Gastroesophageal sphincter (tissue), 3 donors: ENCODE data around the gene KCNAB1.

Experiments used
- POLR2AphosphoS5 ChIP-seq: sonication (generic); formaldehyde crosslinking; IDR thresholded peaks from one replicate; pipeline ENCODE4 v1.6.1; 2017; ENCODE audit warnings: antibody characterized with exemption
- TF ChIP-seq, protein P1 (sequence below), 4 experiments: fragments of 200-600 bp in 2 of 4; fragments of 450-650 bp in 2 of 4; sonication (generic) in 1 of 4; IDR thresholded peaks; one replicate each; pipeline ENCODE4 v1.5.1; 2017 to 2019; ENCODE audit warnings: antibody characterized with exemption in 4 of 4, mild to moderate bottlenecking in 2 of 4, moderate library complexity in 2 of 4

DNA sequence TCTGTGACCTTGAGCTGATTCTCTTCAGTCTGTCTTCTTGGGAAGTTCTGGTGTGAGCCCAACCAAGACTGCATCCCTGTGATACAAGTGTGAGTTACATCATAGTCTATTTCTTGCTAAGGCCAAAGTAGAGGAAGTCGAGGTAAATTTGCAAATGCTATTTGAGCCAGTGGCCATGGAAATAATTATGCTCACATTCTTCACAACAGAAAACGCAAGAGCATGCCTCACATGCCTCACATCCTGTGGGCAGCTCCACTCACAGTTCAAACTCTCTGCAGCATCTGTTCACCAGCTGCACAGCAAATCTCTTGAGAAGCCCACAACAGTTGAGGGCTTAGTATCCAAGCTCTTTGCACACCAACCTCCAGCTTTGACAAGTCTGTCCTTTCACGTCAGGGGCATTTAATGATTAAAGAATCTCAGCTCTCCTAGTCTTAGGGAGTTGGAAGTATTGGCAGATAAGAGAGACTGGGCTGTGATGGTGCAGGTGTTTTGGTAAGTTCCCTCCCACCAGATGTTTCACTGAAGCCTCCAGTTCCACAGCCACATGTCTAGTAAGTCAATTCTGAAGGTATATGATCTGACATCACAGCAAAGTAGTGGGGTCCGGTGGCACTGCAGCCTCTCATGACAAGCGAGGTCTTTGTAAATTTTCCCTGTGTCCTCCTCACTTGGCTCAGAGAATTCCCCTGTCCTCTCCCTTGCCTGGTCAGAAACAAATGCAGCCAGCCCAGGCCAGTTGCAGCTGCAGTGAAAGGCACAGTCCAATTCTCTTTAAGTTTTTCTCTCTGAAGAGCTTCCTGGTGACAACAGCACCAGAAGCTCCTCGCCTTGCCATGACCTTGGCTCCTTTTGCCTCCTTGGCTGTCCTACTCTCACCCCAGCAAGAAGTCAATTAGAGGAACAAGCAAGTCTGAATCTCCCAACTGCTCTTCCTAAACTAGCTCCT, 268.4 kb downstream of the KCNAB1 start:
- TF ChIP-seq POLR2AphosphoS5, result no peak
- TF ChIP-seq, protein P1, sequence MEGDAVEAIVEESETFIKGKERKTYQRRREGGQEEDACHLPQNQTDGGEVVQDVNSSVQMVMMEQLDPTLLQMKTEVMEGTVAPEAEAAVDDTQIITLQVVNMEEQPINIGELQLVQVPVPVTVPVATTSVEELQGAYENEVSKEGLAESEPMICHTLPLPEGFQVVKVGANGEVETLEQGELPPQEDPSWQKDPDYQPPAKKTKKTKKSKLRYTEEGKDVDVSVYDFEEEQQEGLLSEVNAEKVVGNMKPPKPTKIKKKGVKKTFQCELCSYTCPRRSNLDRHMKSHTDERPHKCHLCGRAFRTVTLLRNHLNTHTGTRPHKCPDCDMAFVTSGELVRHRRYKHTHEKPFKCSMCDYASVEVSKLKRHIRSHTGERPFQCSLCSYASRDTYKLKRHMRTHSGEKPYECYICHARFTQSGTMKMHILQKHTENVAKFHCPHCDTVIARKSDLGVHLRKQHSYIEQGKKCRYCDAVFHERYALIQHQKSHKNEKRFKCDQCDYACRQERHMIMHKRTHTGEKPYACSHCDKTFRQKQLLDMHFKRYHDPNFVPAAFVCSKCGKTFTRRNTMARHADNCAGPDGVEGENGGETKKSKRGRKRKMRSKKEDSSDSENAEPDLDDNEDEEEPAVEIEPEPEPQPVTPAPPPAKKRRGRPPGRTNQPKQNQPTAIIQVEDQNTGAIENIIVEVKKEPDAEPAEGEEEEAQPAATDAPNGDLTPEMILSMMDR (IDR thresholded peaks at IDR 0.05), result no peak
